ENCODE measurements around the gene ACKR2. TPM values are rescaled to one million over a fixed set of nuclear protein-coding genes. Genes with fewer than 3 reads are reported as not detected.

The ACKR2 gene, protein sequence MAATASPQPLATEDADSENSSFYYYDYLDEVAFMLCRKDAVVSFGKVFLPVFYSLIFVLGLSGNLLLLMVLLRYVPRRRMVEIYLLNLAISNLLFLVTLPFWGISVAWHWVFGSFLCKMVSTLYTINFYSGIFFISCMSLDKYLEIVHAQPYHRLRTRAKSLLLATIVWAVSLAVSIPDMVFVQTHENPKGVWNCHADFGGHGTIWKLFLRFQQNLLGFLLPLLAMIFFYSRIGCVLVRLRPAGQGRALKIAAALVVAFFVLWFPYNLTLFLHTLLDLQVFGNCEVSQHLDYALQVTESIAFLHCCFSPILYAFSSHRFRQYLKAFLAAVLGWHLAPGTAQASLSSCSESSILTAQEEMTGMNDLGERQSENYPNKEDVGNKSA
- 1 to 10 TPM; 1.0 to 1.5 TPM for total RNA-seq

DNA sequence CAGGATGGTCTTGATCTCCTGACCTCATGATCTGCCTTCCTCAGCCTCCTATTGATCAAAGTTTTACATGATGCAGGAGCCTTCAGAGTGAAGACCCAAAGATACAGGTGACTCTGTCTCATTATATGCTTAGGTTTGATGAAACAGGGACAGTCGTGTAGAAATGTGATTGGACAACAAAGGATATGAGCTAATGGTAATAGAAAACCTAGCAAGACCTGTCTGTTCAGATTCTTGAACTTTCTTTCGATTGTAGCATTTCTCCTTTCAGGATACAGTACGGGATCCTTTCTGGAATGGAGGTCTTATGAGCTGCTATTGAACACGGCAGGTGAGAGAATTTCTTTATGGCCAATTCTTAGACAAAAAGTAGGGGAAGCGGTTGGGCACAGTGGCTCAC is at the start of gene ACKR2:
Gene ACKR2 (plus strand): TSS at position 244 of the 400 bp plus-strand sequence. CDS start 55,058 bp downstream, outside the sequence.
- Mint-ChIP-seq H3K36me3 (peaks cover 1% of the 10 kb centered on the region in 2 donors), H3K9me3 (no peaks in the 10 kb centered on the region)

DNA sequence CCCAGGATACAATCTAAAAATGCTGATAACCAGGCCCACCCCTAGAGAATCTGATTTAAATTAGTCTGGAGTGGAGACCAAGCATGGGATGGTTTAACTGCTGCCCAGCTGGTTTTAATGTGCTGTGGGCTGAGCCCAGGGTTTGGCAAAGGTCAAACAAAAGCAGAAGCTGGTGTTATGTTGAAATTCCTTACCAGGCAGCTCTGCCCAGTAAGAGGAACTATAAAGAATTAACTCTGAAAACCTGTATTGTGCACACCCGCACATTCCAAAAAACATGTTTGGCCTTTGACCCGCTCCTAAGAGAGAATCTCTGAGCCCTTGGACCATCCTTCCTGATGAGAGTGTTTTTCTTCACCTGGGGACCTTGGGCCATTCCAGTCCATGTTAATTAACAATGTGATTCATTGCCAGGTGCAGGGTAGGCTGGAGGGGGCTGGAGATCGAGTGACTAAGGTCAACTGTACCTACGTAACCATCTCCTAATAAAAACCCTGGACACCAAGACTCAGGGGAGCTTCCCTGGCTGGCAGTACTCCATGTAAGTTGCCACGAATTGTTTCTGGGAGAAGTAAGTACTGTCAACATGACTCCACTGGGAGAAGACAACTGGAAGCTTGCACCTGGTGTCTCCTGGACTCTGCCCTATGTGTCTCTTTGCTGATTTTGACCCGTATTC is 47.1 kb upstream of the ACKR2 start:
- H3K9me3 Mint-ChIP-seq = no peaks in the 10 kb centered on the region
- DNase-seq (ENCODE audit: low spot score in 2 of 2) = no peak
- no peak for ATAC-seq
- H3K27ac Mint-ChIP-seq = no peak overlapping the region
- H3K36me3 Mint-ChIP-seq = no peaks in the 10 kb centered on the region

More for the DNA sequence above, at the start of gene ACKR2:
- no peak within 1 kb of the TSS for H3K27ac Mint-ChIP-seq
- DNase-seq (ENCODE audit: low spot score in 2 of 2) (no peak), ATAC-seq (no peak)

DNA sequence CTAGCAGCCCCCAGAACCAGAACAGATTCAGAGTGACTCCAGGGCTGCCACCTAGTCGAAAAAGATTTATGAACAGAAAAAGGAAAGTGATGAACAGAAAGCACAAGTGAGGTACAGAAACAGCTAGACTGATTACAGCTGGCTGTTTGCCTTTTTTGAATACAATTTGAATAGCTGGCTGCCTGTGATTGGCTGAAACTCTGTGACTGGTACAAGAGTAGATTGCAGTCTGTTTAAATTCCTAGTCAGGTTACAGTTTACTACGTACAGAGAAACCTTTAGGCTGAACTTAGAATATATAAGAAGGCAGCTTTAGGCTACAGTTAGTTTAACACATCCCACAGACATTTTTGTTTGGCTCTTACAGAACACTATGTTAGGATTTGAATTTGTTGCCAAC is 46.2 kb upstream of the ACKR2 start:
- no peaks in the 10 kb centered on the region for H3K9me3 Mint-ChIP-seq

DNA sequence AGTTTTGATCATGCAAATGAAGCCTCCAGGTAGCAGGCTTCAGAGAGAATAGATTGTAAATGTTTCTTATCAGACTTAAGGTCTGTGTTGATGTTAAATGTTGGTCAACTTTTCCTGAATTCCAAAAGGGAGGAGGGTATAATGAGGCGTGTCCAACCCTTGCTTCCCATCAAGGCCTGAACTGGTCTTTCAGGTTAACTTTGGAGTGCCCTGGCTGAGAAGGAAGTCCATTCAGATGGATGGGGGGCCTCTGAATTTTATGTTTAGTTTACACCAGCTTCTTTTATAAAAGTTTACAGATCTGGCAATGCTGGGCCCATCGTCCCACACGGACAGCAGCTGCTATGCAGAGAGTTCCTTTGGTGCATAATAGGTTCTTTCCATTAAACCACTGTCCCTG is 45.1 kb upstream of the ACKR2 start:
- ATAC-seq = no peak

More for the DNA sequence above, 46.2 kb upstream of the ACKR2 start:
- Mint-ChIP-seq H3K27ac (peak overlapping the region in 1 of 2 donors; percentile 32), H3K36me3 (no peaks in the 10 kb centered on the region)
- ATAC-seq (peak in 1 of 2 donors; percentile 68), DNase-seq (ENCODE audit: low spot score in 2 of 2) (no peak)

DNA sequence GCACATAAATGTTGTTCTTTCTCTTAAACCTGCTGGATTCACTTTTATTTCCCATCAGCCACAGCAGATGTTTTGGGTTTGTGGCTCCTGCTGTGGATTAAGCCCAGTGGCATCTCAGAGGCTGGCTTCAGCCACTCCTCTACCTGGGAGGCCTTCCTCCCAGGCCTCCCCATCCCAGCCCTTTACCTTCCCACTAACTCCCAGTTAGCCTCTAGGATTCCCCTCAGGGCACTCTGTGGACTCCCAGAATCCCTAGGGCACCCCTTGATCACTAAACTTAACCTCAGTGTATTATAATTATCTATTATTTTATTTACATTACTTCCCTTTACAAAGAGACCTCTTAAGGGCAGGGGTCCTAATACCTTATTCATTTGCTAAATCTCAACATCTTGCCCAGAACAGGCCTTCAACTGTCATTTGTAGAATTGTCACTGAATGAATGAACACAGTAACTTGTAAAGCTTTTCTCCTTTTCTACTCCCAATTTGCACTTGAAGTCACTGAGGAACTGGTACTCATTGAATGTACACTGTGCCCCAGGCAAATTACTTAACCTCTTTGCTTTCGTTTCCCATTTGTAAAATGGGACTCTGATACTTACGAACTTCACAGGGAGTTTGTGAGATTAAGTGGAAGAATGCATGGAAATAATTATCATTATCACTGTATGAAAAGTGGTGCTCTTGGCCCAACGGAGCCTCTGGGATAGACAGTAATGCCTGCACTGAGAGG is 44.5 kb upstream of the ACKR2 start:
- Mint-ChIP-seq H3K9me3 (no peaks in the 10 kb centered on the region), H3K36me3 (no peaks in the 10 kb centered on the region), H3K27ac (no peak overlapping the region)
- DNase-seq (ENCODE audit: low spot score in 2 of 2) (no peak), ATAC-seq (no peak)

More for the DNA sequence above, 45.1 kb upstream of the ACKR2 start:
- no peaks in the 10 kb centered on the region for H3K36me3 Mint-ChIP-seq
- no peak overlapping the region for H3K27ac Mint-ChIP-seq
- no peak for DNase-seq (ENCODE audit: low spot score in 2 of 2)
- H3K9me3 Mint-ChIP-seq = no peaks in the 10 kb centered on the region

DNA sequence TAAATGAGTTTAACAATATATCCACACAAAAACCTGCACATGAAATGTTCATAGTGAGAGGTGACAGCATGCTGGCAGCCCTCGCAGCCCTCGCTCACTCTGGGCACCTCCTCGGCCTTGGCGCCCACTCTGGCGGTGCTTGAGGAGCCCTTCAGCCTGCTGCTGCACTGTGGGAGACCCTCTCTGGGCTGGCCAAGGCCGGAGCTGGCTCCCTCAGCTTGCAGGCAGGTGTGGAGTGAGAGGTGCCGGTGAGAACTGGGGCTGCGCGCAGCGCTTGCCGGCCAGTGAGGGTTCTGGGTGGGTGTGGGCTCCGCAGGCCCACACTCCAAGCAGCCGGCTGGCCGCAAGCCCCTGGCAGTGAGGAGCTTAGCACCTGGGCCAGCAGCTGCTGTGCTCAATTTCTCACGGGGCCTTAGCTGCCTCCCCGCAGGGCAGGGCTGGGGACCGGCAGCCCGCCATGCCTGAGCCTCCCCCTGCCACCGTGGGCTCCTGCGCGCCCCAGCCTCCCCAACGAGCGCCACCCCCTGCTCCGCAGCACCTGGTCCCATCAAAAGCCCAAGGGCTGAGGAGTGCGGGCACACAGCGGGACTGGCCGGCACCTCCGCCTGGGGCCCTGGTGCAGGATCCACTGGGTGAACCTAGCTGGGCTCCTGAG is 39.6 kb upstream of the ACKR2 start:
- no peak for ATAC-seq

DNA sequence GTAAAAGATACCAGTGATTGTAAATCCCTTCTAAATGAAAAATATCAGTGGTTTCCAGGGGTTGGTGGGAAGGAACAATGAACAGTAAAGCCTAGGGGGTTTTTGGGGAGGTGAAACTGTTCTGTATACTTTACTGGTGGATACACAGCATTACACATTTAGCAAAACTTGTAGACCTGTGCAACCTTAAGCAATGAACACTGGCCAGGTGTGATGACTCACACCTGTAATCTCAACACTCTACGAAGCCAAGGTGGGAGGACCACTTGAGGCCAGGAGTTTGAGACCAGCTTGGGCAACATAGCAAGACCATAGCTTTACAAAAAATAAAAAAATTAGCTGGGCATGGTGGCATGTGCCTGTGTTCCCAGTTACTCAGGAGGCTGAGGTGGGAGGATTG is 38.0 kb upstream of the ACKR2 start:
- ATAC-seq = no peak

More for the DNA sequence above, 39.6 kb upstream of the ACKR2 start:
- peaks cover 0 to 6% of the 10 kb centered on the region in 2 donors for H3K9me3 Mint-ChIP-seq
- DNase-seq (ENCODE audit: low spot score in 2 of 2) = no peak
- H3K36me3 Mint-ChIP-seq = no peaks in the 10 kb centered on the region
- no peak overlapping the region for H3K27ac Mint-ChIP-seq

DNA sequence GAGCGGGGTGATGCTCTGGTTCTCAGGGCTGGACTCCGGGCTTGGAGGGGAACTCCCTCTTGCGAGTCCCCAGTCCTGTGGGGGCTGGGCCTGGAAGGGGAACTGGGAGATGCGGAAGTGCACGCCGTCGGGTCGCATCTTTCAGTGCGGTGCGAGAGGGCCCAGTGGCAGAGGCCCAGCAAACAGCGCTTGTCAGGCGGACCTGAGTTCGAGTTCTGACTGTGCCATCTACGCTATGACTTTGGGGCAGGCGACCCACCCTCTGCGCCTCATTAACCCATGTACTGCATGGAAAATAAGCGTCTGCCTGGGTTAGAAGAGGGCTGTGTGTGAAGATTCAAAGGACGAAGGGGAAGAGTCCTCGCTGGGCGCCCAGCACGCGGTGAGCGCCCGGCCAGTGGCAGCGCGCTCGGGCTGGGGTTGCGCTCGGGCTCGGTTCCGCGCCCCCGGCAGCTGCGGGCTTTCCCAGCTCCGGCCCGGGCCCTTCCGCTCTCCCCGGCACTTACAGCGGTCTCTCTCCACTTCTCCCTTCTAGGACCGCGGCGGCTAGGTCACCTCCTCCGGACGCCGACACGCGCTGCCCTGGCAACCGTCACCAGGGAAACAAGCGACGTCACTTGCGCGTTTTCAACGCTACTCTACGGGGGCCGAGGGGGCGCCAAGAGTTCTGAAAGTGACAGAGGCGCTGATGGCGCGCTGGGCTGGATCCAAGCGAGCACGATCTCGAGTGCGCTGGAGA is 36.4 kb upstream of the ACKR2 start, which contains the start of gene CCDC13:
Gene CCDC13 (minus strand): TSS at position 584 of the 739 bp plus-strand sequence. CDS start 14,908 bp downstream, outside the sequence.
- peak; percentile 97 to 98 for ATAC-seq
- no peaks in the 10 kb centered on the region for H3K36me3 Mint-ChIP-seq
- peak; percentile 85 to 89 for DNase-seq (ENCODE audit: low spot score in 2 of 2)
- H3K9me3 Mint-ChIP-seq = peaks cover 0 to 6% of the 10 kb centered on the region in 2 donors
- H3K27ac Mint-ChIP-seq = peak within 1 kb of the TSS; percentile 32 to 81

More for the DNA sequence above, 38.0 kb upstream of the ACKR2 start:
- DNase-seq (ENCODE audit: low spot score in 2 of 2) = no peak
- peaks cover 0 to 6% of the 10 kb centered on the region in 2 donors for H3K9me3 Mint-ChIP-seq
- no peaks in the 10 kb centered on the region for H3K36me3 Mint-ChIP-seq
- H3K27ac Mint-ChIP-seq = no peak overlapping the region

DNA sequence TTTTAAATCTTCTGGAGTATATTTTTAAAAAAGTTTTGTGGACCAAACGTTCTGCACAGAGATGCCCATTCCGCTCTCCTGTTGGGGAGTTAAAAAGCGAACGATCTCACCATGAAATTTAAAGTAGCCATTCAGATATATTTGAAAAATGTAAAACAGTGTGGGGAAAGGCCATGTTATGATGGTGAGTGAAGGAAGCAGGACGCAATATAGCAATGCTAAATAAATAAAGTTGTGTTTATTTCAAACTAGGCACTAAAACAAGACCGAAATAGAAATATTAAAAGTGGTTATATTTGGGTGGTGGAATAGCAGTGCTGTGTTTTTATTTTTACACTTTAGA is 35.9 kb upstream of the ACKR2 start:
- peak in 1 of 2 donors; percentile 8 for ATAC-seq
- DNase-seq (ENCODE audit: low spot score in 2 of 2) = no peak
- Mint-ChIP-seq H3K9me3 (peaks cover 0 to 6% of the 10 kb centered on the region in 2 donors), H3K27ac (peak overlapping the region; percentile 32 to 81), H3K36me3 (no peaks in the 10 kb centered on the region)

DNA sequence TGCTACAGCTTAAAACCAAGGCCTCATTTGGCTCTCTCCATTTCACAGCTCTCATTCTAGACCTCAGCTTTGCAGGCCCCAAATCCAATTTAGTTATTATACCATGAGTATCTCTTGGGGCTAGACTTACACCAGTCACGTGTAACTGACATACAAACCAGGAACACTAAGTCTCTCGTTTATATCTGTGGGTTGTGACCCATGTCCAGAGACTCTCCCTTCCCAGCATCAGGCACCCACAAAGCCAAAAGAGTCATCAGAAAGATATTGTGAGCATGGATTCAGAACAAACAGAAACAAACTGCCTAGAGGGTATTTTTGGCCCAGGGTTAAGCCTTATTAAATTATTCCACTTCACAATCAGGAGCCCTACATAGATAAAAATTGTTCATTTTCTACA is 30.6 kb upstream of the ACKR2 start:
- Mint-ChIP-seq H3K36me3 (no peaks in the 10 kb centered on the region), H3K9me3 (no peaks in the 10 kb centered on the region), H3K27ac (peak overlapping the region in 1 of 2 donors; percentile 29)
- DNase-seq (ENCODE audit: low spot score in 2 of 2) = no peak
- no peak for ATAC-seq

DNA sequence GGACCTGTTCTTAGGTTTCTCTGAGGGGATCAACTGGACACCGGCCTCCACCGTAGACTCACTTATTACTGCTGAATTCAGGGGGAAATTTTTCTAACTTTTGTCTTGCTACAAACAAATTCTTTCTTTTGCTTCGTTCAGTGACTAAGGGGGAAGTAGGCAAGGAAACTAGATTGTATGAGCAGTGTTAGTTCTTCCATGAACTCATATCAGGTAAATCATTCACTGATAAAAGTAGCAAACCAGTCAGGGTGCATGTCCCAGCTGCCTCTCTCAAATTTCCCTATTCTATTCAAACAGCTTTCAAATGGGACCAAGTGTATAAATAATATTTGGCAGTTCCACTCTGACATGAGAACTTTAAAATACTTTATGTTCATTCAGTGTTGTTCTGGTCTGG is 28.8 kb upstream of the ACKR2 start:
- Mint-ChIP-seq H3K36me3 (no peaks in the 10 kb centered on the region), H3K9me3 (no peaks in the 10 kb centered on the region), H3K27ac (no peak overlapping the region)
- ATAC-seq (no peak), DNase-seq (ENCODE audit: low spot score in 2 of 2) (no peak)

DNA sequence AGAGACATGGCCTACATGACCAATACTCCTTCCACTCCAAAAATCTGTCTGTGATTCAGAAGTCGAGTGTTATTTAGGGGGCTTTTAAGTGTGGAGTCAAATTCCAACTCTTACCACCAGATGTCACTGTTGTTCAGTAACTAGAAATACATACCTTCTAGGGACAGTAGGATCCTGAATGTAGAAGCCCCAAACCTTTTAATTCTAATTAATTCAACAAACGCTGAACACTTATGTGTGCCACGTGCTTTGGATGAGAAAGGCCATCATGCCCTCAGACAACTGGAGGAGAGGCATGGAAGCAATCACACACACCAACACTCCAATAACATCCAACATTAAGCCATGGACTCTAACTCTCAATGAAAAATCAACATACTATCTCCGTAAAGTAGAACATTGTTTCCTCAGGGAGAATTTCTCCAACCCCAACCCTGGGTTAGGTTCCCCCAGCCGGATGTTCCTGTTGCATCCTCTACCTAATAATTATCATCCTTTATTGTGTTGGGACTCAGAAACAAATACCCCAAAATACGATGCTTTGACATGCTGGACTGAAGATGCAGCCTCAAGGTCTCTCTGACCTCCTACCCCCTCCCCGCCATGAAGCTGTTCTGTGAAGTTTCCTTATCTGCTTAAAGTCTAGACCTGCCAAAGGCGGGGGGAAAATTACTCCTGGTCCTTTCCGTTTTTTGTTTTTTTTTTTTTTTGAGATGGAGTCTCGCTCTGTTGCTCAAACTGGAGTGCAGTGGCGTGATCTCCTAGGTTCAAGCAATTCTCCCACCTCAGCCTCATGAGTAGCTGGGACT is 28.1 kb upstream of the ACKR2 start:
- DNase-seq (ENCODE audit: low spot score in 2 of 2) (peak in 1 of 2 donors; percentile 55), ATAC-seq (peak; percentile 73 to 77)
- H3K9me3 Mint-ChIP-seq = no peaks in the 10 kb centered on the region
- H3K27ac Mint-ChIP-seq = no peak overlapping the region
- no peaks in the 10 kb centered on the region for H3K36me3 Mint-ChIP-seq

DNA sequence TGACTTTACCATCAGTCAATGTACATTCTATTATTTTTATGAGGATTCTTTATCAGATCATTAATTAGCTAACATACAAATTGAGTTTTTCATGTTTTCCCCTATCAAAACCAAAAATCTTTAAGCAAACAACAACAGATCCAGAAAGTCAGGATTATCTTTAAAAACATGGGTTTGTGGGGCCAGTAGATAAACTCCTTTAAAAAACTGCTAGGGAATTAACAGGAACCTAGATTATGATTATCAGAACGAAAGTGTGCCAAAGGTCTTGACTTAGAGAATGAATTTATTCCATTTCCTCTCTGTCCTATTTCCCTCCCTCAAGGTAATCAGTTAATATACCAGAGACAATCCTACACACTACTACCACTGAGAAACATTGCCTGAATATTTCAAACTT is 23.0 kb upstream of the ACKR2 start:
- Mint-ChIP-seq H3K27ac (no peak overlapping the region), H3K9me3 (no peaks in the 10 kb centered on the region), H3K36me3 (peaks cover 0 to 6% of the 10 kb centered on the region in 2 donors)
- no peak for ATAC-seq
- DNase-seq (ENCODE audit: low spot score in 2 of 2) = no peak

DNA sequence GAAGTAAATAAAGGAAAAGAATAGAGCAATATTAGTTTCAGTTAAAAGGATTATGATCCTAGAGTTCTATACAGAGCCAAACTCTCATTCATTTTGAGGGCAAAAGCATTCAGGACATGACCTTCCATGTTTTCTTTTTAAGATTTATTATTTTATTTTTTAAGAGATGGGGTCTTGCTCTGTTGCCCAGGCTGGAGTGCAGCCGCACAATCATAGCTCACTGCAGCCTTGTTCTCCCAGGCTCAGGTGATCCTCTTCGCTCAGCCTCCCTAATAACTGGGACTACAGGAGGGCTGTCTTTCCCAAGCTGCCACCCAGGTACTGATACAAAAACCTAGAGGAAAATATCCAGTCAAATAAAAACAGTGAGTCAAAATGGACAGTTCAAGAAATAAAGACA is 22.6 kb upstream of the ACKR2 start:
- ATAC-seq = no peak
- Mint-ChIP-seq H3K36me3 (peaks cover 0 to 6% of the 10 kb centered on the region in 2 donors), H3K27ac (no peak overlapping the region), H3K9me3 (no peaks in the 10 kb centered on the region)
- DNase-seq (ENCODE audit: low spot score in 2 of 2) = no peak

DNA sequence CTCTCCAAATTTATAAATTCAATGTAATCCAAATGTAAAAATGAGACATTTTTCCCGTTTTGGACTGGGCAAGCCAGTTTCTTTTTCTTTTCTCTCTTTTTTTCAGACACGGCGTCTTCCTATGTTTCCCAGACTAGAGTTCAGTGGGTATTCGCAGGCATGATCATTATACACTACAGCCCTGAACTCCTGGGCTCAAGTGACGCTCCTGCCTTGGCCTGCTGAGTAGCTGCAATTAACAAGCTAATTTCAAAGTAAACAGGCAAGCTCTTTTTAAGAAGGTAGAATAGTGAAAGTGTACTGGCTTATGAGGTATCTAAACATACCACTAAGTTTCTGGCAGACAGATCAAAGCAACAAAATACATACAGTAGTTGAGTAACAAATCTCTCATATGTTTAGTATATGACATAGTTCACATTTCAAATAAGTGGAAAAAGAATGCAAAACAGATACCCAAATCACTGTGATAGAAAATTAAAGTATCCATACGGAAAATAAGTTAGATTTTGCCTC is 18.5 kb upstream of the ACKR2 start:
- Mint-ChIP-seq H3K9me3 (no peaks in the 10 kb centered on the region), H3K36me3 (peaks cover 5 to 11% of the 10 kb centered on the region in 2 donors), H3K27ac (no peak overlapping the region)
- peak in 1 of 2 donors; percentile 35 for ATAC-seq
- no peak for DNase-seq (ENCODE audit: low spot score in 2 of 2)

All from activated naive CD4-positive, alpha-beta T cell treated with anti-CD3 and anti-CD28 coated beads, Interleukin-2, amount 50 U/mL, for 72 hours (primary cell).